HG02798 (cell line): ENCODE results near the gene LRFN4.

Source experiments
- ATAC-seq: cut with Tn5 transposase; IDR thresholded peaks from one replicate; pipeline ENCODE4 v1.9.1; 2021; ENCODE audit warnings: mild to moderate bottlenecking; ENCODE audit not compliant: unreplicated experiment, poor library complexity

The LRFN4 gene

DNA sequence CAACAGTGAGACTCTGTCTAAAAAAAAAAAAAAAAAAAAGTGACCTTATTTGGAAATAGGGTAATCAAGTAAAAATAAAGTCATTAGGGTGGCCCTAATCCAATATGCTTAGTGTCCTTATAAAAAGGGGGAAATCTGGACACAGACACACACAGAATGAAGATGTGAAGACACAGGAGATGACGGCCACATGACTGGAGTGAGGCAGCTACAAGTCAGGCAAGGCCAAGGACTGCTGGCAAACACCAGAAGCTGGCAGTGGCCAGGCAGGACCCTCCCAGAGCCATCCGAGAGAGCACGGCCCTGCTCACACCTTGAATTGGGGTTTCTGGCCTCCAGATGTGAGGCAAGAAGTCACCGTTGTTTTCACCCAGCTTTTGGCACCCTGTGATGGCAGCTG, 28.6 kb downstream of the LRFN4 start:
- no peak for ATAC-seq

DNA sequence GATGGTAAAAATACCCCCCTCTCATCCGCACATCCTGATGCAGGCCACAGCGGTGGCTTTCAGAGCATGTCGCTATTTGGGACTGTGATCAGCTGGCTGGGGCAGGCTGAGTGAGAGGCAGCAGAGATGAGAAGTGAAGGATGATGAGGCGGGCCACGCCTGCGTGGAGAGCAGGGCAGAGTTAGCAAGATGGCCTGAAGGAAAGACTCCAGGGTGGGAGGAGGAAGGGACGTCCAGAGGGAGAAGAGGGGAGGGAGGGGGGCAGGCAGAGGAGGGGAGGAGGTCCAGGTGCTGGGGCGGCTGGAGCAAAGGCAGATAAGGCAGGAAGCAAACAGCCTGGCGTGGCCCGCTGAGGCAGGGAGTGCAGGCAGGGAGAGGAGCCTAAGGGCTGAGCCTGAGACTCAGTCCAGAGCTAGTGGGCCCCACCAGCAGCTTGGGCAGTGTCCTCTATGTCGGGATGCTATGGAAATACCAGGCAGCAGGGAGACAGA, 29.1 kb downstream of the LRFN4 start:
- ATAC-seq: no peak

DNA sequence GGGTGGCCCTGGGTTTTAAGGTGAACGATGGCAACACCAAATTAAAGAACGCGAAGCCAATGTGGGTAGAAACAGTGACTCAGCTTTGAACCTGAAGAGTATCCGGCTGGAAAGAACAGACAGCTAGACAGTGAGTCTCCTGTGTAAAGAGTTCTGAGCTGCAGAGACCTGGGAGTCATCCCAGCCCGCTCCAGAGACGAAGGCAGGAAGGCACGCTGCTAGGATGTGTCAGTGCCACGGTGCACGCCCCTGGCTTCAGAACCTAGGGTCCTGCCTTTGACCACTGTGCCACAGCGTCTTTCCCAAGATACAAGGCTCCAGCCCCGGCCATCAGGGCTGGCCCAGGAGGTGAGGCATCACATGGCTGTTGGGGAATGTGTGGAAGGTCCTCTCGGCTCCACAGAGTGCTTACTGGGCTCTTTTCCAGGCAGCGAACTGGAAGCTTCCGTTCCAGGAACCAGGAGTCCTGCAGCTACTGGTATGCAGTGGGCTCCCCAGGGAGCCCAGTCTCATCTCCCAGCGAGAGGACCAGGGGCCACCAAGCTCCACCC, 29.9 kb downstream of the LRFN4 start:
- no peak for ATAC-seq

DNA sequence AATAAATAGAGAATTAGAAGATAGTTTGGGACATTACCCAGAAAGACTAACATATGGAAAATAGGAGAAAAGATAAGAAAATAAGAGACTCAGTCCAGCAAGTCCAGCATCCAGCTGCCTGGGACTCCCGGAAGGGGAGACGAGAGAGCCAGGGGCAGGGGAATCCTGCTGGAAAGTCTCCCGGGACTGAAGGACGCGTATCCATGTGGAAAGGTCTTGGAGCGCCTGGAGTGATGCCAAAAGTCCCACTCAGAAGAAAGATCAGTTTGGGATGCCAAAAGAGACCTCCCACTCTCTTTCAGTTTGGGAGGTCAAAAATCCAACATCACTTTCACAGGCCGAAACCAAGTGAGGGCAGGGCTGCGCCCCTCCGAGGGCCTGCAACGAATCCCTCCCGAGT, 30.7 kb downstream of the LRFN4 start:
- ATAC-seq: no peak

DNA sequence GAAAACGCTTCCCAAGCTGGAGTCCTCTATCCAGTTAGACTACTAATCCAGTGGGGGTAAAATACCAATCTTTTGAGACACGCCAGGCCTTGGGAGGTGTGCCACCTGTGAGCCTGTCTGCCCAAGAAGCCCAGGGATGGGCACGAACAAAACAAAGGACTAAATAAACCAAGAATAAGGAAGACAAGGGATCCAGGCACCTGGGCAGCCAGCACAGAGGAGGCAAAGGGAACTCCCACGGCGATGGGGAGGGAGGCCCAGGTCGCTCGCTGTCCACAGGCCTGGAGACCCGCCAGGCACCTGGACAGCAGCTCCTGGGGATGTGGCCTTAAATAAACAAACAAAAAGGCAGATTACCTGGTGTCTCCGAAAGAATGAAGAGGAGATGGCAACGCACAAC, 31.4 kb downstream of the LRFN4 start:
- no peak for ATAC-seq

DNA sequence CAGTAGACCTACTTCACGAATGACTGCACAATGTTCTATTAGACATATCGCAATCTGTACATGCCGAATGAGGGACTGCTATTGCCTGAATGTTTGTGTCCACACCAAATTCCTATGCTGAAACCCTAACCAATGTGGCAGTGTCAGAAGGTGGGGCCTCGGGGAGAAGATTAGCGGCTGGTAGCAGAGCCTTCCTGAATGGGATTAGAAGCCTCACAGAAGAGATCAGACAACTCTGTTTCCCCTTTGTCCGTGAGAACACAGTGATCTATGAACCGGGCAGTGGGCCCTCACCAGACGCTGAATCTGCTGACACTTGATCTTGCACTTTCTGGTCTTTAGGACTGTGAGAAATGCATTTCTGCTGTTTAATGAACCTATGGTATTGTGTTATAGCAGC, 33.1 kb downstream of the LRFN4 start:
- ATAC-seq: no peak

DNA sequence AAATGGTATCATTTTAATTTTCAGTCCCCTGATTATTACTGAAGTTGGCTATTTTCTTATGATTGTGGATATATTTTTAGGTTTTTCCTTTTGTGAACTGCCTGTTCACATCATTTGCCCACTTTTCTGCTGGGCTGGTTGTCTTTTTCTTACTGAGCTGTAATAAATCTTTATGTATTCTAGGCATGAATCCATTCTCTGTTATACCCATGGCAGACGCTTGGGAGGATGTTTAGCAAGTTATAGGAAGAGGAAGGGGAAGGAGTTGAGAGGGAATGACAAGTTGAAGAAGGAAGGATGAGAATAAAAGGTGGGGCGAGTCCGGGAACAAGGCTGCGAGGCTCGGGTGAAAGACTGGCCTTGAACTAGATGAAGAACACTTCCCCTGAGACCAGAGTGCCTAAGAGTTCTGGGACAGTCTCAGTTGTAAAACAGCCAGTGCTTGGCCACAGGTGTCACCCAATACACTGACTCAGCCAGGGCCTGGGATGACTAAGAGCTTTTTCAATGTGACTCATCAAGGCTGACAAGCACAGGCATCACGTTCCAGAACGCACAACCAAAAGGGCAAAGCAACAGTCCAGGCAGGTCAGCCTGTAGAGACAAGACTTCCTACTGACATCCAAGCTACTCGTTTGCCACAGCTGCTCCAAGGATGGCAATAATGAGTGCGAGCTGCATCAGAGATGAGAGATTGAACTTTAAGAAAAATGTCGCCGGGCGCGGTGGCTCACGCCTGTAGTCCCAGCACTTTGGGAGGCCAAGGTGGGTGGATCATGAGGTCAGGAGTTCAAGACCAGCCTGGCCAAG, 35.2 kb downstream of the LRFN4 start:
- ATAC-seq: peak; percentile 90

DNA sequence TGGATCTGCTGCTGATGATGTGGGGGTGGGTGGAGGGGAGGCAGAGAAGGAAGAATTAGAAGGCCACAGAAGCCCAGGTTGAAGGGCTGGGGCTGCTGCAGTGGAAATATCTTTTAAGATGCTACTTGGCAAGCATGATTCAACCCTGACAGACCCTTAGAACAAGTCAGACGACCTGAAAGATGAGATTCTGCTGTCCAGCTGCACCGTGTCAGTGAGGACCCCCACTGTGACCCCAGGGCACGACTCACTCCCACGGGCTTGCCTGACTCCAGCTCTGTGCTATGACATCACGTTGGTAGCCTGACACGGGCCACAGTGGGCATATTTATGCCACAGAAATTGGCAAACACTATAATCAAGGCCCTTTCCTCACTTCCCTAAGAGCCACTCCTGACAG, 36.0 kb downstream of the LRFN4 start:
- ATAC-seq: no peak

DNA sequence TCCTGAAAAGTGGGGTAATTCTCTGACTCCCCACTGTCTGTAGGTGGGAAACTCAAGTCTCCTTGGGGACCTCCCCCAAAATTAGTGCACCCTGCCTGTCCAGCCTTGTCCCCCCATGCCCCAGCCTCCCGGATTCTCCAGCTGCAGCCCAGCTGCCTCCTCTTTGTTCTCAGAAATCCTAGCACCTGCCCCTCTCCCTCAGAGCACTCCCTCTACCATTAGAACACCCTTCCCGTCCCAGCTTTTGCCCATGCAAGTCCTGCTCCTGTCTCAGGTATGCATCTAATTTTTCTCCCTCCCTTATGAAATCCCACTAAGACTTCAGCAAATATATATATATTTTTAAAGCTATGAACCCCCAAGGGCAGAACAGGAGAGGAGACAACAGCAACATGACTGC, 37.3 kb downstream of the LRFN4 start:
- ATAC-seq: no peak

DNA sequence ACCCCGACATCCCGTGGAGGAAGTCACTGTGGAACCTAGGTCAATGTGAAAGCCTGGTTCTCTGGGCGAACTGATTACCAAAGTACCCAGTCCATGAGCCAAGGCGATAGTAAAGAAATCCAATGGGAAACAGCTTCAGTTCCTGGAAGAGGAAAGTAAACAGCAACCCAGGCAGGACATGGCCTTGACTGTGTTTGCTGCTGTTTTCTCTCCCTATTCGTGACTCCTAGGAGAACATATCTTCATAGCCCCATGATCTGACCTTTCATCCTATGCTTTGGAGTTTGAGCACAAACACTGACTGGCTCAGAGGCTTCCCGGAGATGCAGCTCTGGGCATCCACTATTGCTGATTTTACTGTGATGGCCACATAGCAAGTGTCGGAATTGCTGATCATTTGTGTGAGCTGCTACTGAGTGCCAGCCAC, 45.1 kb downstream of the LRFN4 start:
- no peak for ATAC-seq

DNA sequence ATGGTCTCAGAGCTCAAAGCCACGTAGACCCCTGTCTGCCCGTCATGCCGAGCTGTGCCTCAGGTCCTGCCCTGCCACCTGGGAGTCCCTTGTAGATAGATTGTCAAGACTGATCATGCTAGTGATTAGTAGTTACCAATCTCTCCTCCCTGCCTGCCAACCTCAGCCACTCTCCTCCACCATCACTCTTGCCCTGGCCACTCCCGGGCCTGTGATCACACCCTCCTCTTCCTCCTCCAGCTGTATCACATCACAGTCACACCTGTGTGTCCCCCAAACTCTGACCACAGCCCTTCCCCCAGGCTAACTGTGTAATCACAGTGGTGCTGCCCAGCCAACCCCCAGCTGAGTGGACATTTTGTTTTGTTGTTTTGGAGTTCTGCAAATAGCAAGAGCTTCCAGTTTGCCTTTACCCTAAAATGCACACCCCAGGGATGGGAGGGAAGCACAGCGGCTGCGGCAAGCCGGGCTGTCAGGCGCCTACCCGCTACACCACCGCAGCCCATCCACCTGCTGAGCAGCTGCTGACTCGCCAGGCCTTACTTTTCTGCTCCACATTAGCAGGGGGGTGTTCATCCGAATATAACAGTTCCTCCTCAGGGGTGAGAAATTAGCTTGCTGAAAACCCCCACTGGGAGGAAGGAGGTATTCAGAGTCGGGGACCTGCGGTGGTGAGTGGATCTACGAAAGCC, 45.8 kb downstream of the LRFN4 start:
- no peak for ATAC-seq

DNA sequence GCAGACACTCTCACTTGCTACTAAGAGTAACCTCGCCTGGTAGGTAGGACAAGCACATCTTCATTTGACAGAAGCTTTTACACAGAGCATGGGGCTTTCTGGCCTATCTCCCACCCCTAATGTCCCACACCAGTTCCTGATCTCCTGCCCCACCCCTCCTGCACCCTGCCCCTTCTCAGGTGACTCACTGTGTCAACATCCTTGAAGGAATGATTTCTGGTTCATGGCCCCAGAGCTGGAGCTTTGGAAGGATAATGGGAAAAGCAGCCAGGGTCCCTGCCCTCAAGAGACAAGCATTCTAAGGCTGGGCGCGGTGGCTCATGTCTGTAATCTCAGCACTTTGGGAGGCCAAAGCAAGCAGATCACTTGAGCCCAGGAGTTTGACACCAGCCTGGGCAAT, 47.2 kb downstream of the LRFN4 start:
- no peak for ATAC-seq

DNA sequence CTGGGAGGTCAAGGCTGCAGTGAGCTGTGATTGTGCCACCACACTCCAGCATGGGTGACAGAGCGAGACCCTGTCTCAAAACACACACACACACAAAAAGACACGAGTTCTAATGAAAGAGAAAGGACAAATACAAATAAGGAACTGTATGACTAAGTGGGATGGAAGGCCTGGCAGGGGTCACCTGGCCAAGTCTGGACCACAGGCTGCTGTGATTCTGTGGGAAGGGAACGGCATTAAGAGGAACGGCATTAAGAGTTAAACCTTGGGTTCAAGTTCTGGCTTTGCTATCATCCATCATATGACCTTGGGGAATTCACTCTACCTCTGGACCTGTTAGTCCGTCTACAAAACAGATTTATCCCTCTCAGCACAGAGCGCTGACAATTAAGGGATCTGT, 47.7 kb downstream of the LRFN4 start:
- ATAC-seq: no peak

DNA sequence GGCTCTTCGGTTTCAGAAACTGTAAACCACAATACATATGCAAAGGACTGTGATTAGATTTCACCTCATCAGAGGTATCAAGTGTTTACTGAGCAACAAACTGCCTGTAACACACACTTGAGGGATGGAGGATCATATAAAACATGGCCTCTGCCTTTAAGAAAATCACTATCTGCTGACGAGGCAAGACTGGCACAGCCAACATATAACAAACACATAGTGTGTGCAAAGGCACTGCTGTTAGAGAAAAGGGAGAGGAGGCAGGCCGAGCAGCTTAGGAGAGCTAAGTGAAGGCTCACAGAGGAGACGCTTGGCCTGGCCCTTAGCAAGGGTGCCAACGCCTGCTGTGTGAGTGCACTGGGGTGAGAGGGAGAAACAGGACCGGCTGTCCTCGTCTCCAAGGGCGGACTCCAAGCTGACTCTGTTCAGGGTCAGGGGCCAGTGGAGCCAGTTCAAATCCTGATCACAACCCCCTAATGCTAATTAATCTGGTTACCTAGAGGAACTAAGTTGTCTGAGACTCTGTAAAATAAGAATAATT, 48.2 kb downstream of the LRFN4 start:
- ATAC-seq: no peak

DNA sequence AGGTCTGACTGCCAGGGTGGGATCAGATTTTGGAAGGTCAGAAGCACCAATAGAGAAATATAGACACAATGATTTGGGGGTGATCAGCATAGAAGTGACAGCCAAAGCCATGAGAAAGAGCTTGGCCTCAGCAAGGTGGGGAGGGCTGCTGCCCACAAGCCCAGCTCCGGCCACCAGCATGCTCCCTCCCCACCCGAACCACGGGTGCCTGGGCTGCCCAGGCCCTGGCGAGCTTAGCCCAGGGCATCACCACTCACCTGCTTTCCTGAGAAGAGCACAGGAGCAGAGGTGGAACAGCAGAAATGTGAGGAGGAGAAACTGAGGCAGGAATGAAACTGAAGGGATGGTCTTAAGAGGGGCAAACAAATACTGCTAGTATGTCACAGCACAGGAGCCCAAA, 48.8 kb downstream of the LRFN4 start:
- ATAC-seq: no peak

DNA sequence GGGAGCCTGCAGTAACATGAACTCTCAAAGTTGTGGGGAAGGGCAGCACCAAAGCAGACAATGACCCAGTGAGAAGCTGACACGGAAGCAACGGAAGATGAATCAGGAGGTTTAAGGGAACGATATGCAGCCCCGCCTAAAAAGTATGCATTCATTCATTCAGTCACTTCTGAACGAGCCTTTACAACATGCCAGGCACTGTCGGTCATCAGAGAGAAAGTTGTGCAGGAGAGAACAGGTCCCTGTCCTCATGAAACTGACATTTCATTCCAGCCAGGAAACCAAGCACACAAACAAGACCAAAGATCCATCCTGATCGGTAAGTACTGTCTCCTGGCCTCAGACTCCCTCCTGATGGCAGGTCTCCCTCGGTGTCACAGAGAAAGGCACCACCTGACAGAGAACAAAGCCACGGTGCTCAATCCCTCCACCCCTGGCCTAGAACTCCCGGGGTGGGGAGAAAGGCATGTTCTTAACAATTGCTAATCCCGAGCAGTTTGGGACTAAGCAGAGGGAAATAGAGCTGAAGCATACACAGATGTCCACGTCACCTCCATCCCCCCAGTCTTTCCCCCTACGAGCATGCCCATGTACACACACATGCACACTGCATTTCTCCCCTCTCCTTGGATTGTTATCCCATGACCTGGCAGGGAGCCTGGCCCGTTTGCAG, 49.3 kb downstream of the LRFN4 start:
- no peak for ATAC-seq

DNA sequence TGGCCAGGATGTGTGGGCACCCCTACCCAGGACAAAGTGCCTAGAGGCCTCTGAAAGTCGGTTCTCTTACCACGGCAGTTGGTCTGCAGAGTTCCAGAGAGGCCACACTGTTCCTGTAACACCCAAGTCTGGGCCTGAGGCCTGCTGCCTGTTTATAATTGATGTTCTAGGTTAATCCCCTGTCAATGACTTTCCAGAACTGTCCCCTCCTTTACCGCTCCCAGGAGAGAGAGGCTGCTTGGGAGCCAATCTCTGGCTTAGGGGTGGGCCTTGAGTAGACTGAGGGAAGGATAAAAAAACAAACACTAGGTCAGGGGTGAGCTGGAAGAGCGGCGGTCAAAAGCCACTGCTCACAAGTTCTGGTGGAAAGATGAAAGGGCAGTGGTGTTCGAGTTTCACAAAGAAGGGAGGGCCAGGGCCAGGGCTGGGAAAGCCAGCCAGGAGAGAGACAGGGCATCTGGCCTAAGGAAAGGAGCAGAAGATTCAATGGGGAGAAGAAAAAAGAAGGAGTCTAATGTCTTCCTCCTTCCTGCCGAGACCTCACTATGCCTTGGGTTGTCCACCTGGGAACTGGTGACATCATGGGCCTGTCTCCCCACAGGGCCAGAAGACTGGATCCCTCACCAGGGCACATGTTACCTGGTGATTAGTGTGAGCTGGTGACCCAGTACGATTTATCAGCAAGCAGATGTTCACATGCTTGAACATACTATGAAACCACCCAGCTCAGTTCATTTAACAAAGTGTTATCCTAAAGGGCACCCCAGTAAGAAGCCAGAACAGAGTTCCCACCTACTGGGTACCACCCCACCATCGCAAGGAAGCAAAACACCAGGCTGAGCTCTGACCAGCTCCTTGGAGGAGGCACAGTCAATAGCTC, 51.1 kb downstream of the LRFN4 start:
- ATAC-seq: no peak

DNA sequence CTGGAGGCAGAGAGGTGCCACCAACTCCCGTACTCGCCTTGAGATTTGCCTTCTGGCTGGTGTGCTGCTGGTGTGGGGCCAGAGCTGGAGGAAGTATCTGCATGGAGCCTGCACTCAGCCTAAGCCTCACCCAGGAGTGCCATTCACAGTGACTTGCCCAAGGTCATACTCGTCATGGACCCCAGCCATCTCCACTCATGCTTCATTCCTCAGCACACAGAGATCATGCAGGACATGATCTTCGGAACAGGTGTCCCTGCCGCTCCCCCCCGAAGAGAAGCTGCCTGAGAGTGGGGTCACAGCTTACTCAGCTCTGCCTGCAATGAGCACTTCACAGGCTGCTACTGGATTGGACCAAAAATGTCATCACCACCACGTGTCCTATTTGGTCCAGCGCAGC, 52.3 kb downstream of the LRFN4 start:
- no peak for ATAC-seq

DNA sequence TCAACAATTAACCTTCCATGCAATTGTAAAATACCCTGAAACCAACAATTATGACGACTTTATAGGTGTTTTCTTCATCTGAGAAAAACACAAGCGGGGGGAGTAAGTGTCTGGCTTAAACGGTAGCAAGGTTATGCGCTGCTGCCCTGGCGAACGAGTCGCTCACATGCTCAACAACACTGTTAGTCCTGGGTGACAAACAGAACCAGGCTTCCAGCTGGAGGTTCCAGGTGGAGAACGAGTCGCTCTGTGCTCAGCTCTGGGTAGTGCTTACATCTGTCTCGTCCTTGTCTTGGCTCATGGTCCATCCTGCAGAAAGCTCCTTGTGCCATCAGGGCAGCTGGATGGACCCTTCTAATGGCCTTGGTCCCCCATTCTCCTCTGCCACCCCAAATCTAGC, 53.2 kb downstream of the LRFN4 start:
- ATAC-seq: no peak
